Measurements from ENCODE around the gene KAT8. TPM values are rescaled to one million over a fixed set of nuclear protein-coding genes. Genes with fewer than 3 reads are reported as not detected.
"Not testable (repeated sequence)": the region's sequence is repeated elsewhere in the genome, so short reads cannot be mapped to it uniquely, and the experiment has no call there.

The KAT8 gene
- total RNA-seq, 4 donors from 2014 or later, result 25.7 to 57.2 (median 30.4) TPM

DNA sequence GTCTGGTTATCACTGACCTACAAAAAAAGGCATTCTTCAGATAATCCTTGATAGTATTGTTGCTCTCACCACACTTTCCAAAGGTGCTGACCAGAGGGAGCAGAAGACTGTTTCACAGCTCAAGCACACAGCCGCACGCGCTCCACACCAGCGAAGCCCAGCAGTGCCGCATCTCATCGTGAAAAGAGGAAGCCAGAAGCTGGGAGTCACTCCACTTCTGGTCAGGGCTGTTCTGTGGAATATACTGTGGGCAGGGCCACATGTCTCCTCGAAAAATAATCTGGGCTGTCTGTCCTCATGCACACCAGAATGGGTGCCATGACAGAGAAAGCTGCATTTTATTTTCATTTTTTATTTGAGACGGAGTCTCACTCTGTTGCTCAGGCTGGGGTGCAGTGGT is 39.7 kb downstream of the KAT8 start:
- Histone ChIP-seq H3K9me3 (no peaks in the 10 kb centered on the region), H3K36me3 (no peaks in the 10 kb centered on the region), H3K4me3 (no peak overlapping the region), H3K4me1 (no peaks in the 10 kb centered on the region), H3K27me3 (peaks cover 0 to 17% (median 0%) of the 10 kb centered on the region in 4 donors), H3K27ac (no peak overlapping the region)
- DNase-seq, result no peak
- WGBS, 2 donors, result 37 to 54% methylated on average over 8 of the region's 8 CpGs
- TF ChIP-seq POLR2A (IDR thresholded peaks at IDR 0.05), result no peak
- TF ChIP-seq, protein P1, sequence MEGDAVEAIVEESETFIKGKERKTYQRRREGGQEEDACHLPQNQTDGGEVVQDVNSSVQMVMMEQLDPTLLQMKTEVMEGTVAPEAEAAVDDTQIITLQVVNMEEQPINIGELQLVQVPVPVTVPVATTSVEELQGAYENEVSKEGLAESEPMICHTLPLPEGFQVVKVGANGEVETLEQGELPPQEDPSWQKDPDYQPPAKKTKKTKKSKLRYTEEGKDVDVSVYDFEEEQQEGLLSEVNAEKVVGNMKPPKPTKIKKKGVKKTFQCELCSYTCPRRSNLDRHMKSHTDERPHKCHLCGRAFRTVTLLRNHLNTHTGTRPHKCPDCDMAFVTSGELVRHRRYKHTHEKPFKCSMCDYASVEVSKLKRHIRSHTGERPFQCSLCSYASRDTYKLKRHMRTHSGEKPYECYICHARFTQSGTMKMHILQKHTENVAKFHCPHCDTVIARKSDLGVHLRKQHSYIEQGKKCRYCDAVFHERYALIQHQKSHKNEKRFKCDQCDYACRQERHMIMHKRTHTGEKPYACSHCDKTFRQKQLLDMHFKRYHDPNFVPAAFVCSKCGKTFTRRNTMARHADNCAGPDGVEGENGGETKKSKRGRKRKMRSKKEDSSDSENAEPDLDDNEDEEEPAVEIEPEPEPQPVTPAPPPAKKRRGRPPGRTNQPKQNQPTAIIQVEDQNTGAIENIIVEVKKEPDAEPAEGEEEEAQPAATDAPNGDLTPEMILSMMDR (IDR thresholded peaks at IDR 0.05), result no peak
- intact Hi-C loops (cut with DNase I), result no loop called here

DNA sequence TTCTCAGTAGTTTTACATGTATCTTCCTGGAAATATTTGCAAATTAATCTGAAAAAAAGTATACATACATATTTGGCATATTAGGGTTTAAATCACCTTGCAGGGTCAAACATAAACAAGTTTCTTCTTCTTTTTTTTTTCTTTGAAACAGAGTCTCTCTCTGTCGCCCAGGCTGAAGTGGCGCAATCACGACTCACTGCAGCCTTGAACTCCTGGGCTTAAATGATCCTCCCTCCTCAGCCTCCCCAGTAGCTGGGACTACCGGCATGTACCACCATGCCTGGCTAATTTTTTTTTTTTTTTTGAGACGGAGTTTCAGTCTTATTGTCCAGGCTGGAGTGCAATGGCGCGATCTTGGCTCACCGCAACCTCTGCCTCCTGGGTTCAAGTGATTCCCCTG is 49.9 kb downstream of the KAT8 start:
- Histone ChIP-seq H3K9me3 (no peaks in the 10 kb centered on the region), H3K36me3 (no peaks in the 10 kb centered on the region), H3K27me3 (no peaks in the 10 kb centered on the region), H3K4me3 (no peak overlapping the region), H3K27ac (no peak overlapping the region), H3K4me1 (no peaks in the 10 kb centered on the region)
- DNase-seq, result no peak
- 79 to 82% methylated on average over 8 of the region's 8 CpGs for WGBS, 2 donors
- TF ChIP-seq, protein P1 (IDR thresholded peaks at IDR 0.05), result no peak
- TF ChIP-seq POLR2A (IDR thresholded peaks at IDR 0.05), result no peak
- intact Hi-C loops (cut with DNase I), result no loop called here

DNA sequence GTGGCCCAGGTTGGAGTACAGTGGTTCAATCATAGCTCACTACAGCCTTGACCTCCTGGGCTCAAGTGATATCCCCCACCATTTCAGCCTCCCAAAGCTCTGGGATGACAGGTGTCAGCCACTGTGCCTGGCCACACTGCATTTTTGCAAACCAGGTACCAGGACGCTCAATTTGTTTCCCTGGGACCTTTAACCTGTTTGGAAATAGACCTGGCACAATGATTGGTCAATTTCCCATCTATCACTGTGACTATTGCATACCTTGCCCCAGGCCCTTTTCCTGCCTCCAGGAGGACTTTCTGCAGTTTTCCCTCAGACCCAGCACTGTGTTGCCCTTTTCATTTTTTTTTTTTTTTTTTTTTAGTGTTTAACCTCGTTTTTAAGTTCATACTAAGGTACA is 51.4 kb downstream of the KAT8 start:
- no peaks in the 10 kb centered on the region for H3K36me3 ChIP-seq
- no peaks in the 10 kb centered on the region for H3K4me1 ChIP-seq
- DNase-seq, result no peak
- no peaks in the 10 kb centered on the region for H3K27me3 ChIP-seq
- H3K9me3 ChIP-seq, result no peaks in the 10 kb centered on the region
- intact Hi-C loops (cut with DNase I), result no loop called here
- H3K27ac ChIP-seq, result no peak overlapping the region
- WGBS, 2 donors, result 45 to 53% methylated on average over 2 of the region's 2 CpGs
- H3K4me3 ChIP-seq, result no peak overlapping the region
- no peak for TF ChIP-seq POLR2A (IDR thresholded peaks at IDR 0.05)
- TF ChIP-seq, protein P1 (IDR thresholded peaks at IDR 0.05), result no peak

DNA sequence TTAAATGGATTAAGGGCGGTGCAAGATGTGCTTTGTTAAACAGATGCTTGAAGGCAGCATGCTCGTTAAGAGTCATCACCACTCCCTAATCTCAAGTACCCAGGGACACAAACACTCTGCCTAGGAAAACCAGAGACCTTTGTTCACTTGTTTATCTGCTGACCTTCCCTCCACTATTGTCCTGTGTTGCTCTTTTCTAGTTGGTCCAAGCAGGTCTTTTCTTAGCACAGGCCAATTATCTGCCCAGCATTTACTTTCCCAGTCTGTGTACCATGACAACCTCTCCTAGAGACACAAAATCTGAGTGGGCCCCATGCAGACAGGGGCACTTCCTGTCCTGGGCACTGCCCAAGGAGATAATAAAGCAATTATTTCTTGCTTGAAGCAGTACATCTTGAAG is 52.6 kb downstream of the KAT8 start:
- no CpG with 5 or more reads among the region's 2 CpGs for WGBS, 2 donors
- DNase-seq; intact Hi-C loops (cut with DNase I); H3K9me3 ChIP-seq; H3K27me3 ChIP-seq; H3K27ac ChIP-seq; H3K36me3 ChIP-seq; H3K4me1 ChIP-seq; H3K4me3 ChIP-seq: not testable (repeated sequence)

DNA sequence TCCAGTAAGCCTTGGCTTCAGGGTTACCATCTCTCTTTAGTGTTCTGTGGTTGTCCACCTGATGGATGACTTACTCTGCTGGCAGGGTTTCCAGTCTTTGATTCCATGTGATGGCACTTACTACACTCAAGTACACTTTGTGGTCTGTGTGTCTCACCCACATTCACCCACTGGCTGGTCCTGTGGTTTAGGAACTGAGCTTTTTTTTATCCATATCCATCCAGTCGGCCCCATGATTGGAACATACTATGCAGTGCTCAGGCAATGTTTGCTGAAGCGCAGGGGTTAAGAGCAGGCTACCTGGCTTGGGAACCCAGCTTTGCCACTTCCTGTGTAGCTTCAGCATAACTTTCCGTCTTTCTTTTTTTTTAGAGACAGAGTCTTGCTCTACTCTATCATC is 59.7 kb downstream of the KAT8 start:
- no peak for TF ChIP-seq POLR2A (IDR thresholded peaks at IDR 0.05)
- TF ChIP-seq, protein P1 (IDR thresholded peaks at IDR 0.05), result no peak
- H3K36me3 ChIP-seq, result peaks cover 0 to under 1% (median 0%) of the 10 kb centered on the region in 3 donors
- H3K27me3 ChIP-seq, result no peaks in the 10 kb centered on the region
- intact Hi-C loops (cut with DNase I), result no loop called here
- DNase-seq, result no peak
- no peak overlapping the region for H3K27ac ChIP-seq
- peaks cover 16 to 26% (median 16%) of the 10 kb centered on the region in 3 donors for H3K4me1 ChIP-seq
- no peak overlapping the region for H3K4me3 ChIP-seq
- 47 to 57% methylated on average over 3 of the region's 3 CpGs for WGBS, 2 donors
- no peaks in the 10 kb centered on the region for H3K9me3 ChIP-seq

DNA sequence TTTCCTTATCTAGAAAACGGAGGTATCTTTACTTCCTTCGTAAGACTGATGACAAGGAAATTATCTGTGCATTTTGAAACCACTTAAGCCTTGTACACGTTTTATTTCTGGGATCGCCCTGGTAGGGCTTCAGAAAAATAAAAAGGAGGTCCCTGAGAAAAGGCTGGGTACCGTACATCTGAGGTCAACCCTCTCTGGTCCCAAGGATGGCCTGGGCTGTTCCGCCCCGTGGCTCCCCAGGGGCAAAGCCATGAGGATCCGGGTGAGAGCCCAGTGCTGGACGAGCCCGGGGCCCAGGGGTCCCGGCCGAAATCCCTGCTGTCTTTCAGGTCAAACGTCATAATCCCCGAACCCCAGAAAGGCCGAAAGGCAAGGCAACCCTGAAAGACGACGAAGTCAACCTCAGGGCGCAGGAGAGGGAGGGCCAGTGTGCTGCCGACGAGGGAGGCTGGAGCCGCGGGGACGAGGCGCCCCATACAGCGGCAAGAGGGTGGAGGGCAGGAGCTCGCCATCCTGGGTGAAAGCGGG is 61.8 kb downstream of the KAT8 start:
- WGBS, 2 donors, result 8 to 11% methylated on average over 7 to 11 of the region's 27 CpGs
- DNase-seq, result no peak
- intact Hi-C loops (cut with DNase I), result no loop called here

More for the DNA sequence above, 61.8 kb downstream of the KAT8 start:
- H3K27ac ChIP-seq, result peak overlapping the region; percentile 95 to 99 (median 98)
- no peaks in the 10 kb centered on the region for H3K27me3 ChIP-seq
- H3K36me3 ChIP-seq, result peaks cover 10 to 22% (median 15%) of the 10 kb centered on the region in 3 donors
- H3K4me1 ChIP-seq, result peaks cover 25 to 48% (median 36%) of the 10 kb centered on the region in 3 donors
- H3K9me3 ChIP-seq, result no peaks in the 10 kb centered on the region
- H3K4me3 ChIP-seq, result peak overlapping the region; percentile 84 to 98 (median 93)
- TF ChIP-seq, protein P1 (IDR thresholded peaks at IDR 0.05), result no peak
- peak in 1 of 4 donors; percentile 29 for TF ChIP-seq POLR2A (IDR thresholded peaks at IDR 0.05)
